HG03439 (cell line): ENCODE results near the gene SCRG1.

Experiments used
- ATAC-seq: cut with Tn5 transposase; IDR thresholded peaks from one replicate; pipeline ENCODE4 v1.9.1; 2021; ENCODE audit warnings: mild to moderate bottlenecking, moderate library complexity; ENCODE audit not compliant: unreplicated experiment

The SCRG1 gene

DNA sequence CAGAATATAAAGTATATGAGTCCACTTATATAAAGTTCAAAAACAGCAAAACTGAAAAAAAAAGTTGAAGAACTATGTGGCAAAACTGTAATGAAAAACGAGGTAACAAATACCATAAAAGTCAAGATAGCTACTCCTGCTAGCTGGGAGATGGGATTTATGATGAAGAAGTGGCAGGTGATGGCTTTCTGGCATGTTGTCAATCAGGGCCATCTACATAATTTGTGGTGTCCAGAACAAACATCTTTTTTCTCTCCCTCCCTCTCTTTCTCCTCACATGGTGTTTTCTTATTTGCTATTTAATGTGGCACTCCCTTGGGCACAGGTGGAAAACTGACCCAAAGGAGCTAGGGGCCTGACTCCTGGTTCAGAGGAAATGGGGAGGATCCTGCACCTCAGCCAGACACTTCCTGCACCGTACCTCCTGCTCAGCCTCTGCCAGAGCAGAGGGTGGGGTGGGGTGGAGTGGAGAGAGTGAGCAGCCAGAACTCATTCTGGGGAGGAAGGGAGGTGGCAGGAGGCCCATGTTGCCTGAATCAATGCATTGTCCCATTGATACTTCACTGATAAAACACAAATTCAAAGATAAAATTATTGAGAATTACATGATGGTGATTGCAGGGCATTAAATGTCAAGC is 33.4 kb downstream of the SCRG1 start:
- ATAC-seq = no peak

DNA sequence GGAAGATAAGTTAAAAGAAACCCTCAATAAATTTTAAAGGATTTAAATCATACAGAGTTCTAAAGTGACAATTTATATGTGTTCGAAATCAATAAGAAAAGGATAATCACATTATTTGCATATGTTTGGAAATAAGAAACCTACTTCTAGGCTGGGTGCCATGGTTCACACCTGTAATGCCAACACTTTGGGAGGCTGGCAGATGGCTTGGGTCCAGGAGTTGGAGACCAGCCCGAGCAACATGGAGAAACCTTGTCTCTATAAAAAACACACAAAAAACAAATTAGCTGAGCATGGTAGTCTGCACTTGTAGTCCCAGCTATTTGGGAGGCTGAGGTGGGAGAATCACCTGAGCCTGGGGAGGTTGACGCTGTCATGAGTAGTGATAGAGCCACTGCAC is 36.2 kb downstream of the SCRG1 start:
- no peak for ATAC-seq

DNA sequence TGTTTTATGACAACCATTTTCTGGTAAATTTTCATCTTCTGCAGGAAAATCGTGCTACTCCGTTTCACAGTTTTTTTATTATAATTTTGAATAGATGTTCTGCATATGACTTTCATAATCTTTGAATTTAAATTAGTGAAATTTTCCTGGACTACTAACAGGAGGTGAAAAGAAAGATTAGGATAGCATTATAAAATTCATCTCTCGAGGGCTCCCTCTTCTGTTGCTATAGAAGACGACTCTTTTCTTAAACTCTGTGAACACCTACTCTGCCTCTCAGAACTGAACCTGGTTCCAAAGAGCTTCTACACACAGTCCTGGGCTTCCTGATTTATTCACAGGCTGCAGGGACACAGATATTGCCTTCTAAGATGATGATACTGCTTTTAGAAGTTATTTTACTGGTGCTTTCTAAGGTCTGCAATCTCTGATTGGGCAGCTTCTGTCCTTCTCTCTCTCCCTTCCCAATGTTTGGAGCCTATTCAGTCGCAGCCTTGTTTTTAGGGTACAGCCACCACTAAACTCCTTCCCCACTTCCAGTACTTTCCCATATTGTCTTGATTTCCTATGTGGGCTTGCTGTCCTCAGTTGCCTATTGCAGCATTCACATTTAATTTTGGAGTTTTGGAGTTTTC is 38.2 kb downstream of the SCRG1 start:
- ATAC-seq = no peak

DNA sequence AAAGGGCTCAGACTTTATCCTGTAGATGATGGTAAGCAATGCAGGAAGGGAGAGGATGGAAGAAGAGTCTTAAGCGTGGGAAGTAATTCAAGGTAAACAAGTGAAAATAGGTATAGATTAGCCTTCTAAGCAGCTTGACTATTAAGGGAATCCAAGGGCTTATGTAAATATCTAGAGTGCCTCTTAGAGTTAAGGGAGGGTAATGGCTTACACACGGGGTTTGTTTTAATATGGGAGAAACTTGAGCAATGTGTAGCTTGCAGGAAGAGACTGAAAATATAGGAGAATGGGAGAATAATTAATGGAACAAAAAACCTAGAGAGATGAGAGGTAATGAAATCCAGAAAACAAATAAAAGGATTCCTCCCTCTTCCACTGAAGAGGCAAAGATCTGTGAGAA is 41.0 kb downstream of the SCRG1 start:
- ATAC-seq = no peak

DNA sequence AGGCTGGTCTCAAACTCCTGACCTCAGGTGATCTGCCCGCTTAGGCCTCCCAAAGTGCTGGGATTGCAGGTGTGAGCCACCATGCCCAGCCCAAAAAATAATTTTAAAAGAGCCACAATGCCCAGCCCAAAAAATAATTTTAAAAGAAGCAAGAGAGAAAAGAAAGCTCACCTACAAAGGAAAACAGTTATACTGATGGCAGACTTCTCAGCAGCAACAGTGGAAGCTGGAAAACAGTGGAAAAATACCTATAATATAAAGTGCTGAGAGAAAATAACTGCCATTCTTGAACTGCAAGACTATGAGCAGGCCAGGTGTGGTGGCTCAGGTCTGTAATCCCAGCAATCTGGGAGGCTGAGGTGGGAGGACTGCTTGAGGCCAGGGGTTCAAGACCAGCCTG is 51.4 kb downstream of the SCRG1 start:
- ATAC-seq = no peak

DNA sequence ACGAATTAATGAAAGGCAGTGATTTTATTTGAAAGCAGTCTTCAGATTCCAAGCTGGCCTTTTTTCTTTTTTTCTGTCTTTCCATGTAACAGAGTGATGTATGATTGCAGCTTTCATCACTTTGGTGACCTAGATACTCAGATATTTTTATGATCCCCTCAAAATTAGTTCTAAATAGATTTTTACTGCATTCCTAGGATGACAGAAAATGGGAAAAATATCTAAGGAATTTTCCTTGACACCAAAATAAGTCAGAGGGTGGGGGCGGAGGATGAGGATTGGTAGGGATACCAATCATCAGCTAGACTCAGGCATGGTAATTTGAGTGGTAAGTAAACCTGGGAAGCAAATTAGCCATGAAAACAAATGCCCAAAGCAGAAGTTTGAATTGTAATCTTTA is 52.8 kb downstream of the SCRG1 start:
- ATAC-seq = no peak

DNA sequence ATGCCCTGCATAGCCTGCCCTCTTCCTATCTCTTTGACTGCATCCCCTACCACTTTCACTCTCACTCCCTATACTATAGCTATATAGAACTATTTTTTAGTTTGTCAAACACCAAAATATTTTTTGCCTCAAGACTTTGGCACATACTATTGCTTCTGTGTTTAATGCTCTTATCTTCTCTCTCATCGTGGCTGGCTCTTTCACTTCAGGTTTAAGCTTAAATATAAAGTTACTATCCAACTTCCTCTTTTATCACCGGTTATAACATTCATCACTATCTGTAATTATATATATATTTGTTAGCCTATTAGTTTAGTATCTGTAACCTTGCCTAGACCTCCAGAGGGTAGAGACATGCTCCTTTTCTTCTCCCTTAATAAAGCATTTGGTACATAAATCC is 53.3 kb downstream of the SCRG1 start:
- ATAC-seq = no peak

DNA sequence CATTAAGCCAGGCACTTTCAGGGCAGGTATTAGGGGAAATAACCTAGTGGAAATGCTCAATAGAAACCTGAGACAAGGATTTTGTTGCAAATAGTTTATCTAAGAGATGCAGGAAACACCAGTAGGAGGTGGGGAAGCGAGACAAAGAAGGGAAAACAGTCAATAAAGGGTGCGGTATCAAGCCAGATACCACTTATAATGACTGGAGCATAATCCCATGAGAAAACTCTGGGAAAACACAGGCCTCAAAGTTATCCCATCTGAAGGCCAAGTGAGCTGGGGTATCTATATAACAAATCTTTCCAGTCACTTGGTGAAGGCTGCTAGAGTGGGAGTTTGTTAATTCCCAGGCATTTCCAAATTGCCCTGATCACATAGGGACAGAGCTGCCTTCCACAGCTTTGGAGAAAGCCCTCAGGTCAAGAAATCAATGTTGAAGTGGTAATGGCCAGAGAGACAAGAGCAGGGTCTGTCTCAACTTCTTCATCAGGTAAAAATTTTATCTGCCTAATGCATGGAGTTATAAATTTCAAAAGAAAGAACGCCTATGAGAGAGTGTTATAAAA is 55.0 kb downstream of the SCRG1 start:
- no peak for ATAC-seq

DNA sequence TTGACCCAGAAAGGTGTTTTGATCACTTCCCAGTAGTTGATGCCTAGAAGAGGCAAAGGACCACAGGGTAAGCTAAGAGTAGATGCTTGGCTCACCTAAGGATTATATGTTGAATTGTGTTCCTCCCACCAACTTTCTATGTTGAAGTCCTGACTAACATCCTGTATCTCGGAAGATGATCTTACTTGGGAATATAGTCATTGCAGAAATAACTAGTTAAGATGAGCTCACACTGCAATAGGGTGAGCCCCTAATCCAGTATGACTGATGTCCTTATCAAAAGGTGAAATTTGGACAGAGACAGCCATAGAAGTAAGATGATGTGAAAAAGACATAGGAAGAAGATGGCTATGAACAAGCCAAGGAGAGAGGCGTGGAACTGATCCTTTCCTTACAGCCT is 61.5 kb downstream of the SCRG1 start:
- ATAC-seq = no peak

DNA sequence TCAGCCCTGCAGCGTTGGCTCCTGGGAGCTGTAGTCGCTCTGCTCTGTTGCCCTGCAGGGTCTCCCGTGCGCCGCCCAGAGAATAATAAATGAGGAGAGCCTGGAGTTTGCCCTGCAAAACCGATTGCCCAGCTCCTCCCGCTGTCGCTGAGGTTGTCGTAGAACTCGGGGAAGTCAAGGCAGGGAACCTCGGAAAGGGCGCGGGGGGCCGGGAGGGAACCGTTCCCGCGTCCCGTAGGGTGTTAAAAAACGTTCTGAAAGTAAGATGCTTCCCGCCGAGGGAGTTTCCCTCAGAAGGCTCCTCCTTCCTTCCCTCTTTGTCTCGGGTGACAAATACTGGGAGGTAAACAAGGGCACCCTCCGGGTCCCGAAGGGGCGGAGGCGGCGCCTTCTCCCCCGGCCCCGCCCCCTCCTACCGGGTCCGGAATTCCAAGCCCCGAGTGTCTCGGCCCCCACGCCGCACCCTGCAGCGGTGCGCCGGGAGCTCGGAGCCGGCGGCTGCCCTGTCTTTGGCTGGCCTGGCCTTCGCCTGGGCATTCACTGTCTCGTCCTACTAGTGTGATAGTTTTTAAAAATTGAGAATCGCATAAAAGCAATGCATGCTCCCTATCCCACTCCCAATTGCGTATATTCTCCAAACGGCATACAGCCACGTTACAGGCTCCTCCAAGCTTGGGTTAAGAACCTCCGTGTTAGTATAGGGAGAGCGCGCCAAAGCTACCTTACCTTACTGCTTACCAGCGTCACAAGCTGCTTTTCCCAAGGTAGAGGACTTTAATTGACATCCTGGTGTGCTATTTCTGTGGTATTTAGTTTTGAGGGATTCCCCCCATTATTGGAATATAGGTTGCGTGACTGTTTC is 63.8 kb downstream of the SCRG1 start:
- ATAC-seq = peak; percentile 32
